Neuronal stem cell (in vitro differentiated cells): ENCODE data around the gene PDGFB.
A peak's percentile ranks its signal among the peaks of the same experiment; 100 is the strongest.

Experiments used
- DNase-seq: peaks from one replicate; pipeline ENCODE4 v3.0.0-alpha.2; 2013; ENCODE audit warnings: low spot score
- H2AFZ ChIP-seq: one replicate; pipeline ENCODE4 v1.6.1; 2013; ENCODE audit warnings: mild to moderate bottlenecking, low read length, inconsistent platforms
- H2AK5ac ChIP-seq: 2 replicates; pipeline ENCODE4 v1.6.1; 2013; ENCODE audit warnings: low read depth, mild to moderate bottlenecking, inconsistent platforms, low read length, moderate library complexity, mixed read lengths
- H2BK120ac ChIP-seq: 2 replicates; pipeline ENCODE4 v1.6.1; 2013; ENCODE audit warnings: low read depth, mild to moderate bottlenecking, inconsistent platforms, low read length, moderate library complexity, mixed read lengths
- H2BK12ac ChIP-seq: one replicate; pipeline ENCODE4 v1.6.1; 2013; ENCODE audit warnings: low read length, inconsistent platforms
- H2BK15ac ChIP-seq: 2 replicates; pipeline ENCODE4 v1.6.1; 2013; ENCODE audit warnings: mild to moderate bottlenecking, low read length, inconsistent platforms, mixed read lengths
- H2BK5ac ChIP-seq: one replicate; pipeline ENCODE4 v1.6.1; 2013; ENCODE audit warnings: inconsistent platforms, mild to moderate bottlenecking, low read length, moderate library complexity
- H3K14ac ChIP-seq: one replicate; pipeline ENCODE4 v1.6.1; 2013; ENCODE audit warnings: low read length, inconsistent platforms
- H3K18ac ChIP-seq: 2 replicates; pipeline ENCODE4 v1.6.1; 2013; ENCODE audit warnings: low read length, inconsistent platforms
- H3K23ac ChIP-seq: 2 replicates; pipeline ENCODE4 v1.6.1; 2013; ENCODE audit warnings: low read depth, mild to moderate bottlenecking, mixed read lengths, low read length, inconsistent platforms; ENCODE audit not compliant: poor library complexity
- H3K27ac ChIP-seq: replicated peaks from 3 replicates; pipeline ENCODE4 v1.5.1; 2013; ENCODE audit warnings: low read length, inconsistent platforms
- H3K27me3 ChIP-seq, 3 experiments: 2 replicates each; pipeline ENCODE4 v1.6.1; 2013; ENCODE audit warnings: low read length in 3 of 3, mild to moderate bottlenecking in 2 of 3, inconsistent platforms in 1 of 3, low read depth in 1 of 3, mixed read lengths in 1 of 3, moderate library complexity in 1 of 3; ENCODE audit not compliant: control insufficient read depth in 3 of 3, insufficient read depth in 3 of 3
- H3K36me3 ChIP-seq, 2 donors: replicated peaks in 1 of 2; 2 replicates each; pipeline ENCODE4 v1.6.1; 2013; ENCODE audit warnings: low read length in 2 of 2; ENCODE audit not compliant: control insufficient read depth in 2 of 2, insufficient read depth in 2 of 2
- H3K4ac ChIP-seq: 2 replicates; pipeline ENCODE4 v1.6.1; 2013; ENCODE audit warnings: inconsistent platforms, mild to moderate bottlenecking, low read length, moderate library complexity
- H3K4me1 ChIP-seq, 2 donors: 1 replicate in 1 of 2; 2 replicates in 1 of 2; pipeline ENCODE4 v1.6.1; 2013; ENCODE audit warnings: low read length in 2 of 2, low read depth in 1 of 2; ENCODE audit not compliant: control insufficient read depth in 2 of 2, insufficient read depth in 1 of 2
- H3K4me2 ChIP-seq: one replicate; pipeline ENCODE4 v1.6.1; 2013; ENCODE audit warnings: mild to moderate bottlenecking, low read length, inconsistent platforms; ENCODE audit not compliant: insufficient read depth, poor library complexity, severe bottlenecking
- H3K4me3 ChIP-seq, 2 donors: 2 replicates each; pipeline ENCODE4 v1.5.1; 2013; ENCODE audit warnings: low read length in 2 of 2, mild to moderate bottlenecking in 2 of 2, inconsistent platforms in 1 of 2, moderate library complexity in 1 of 2
- H3K79me1 ChIP-seq: one replicate; pipeline ENCODE4 v1.6.1; 2013; ENCODE audit warnings: low read depth, mild to moderate bottlenecking, inconsistent platforms, low read length, moderate library complexity
- H3K9ac ChIP-seq: one replicate; pipeline ENCODE4 v1.6.1; 2013; ENCODE audit warnings: mild to moderate bottlenecking, low read depth, low read length, inconsistent platforms; ENCODE audit not compliant: poor library complexity
- H3K9me3 ChIP-seq, 2 donors: replicated peaks in 1 of 2; 2 replicates each; pipeline versions ENCODE3 to v1.6.1; 2013; ENCODE audit warnings: low read length in 2 of 2, mild to moderate bottlenecking in 2 of 2, inconsistent platforms in 1 of 2, low read depth in 1 of 2, mixed read lengths in 1 of 2, moderate library complexity in 1 of 2; ENCODE audit not compliant: control insufficient read depth in 2 of 2, insufficient read depth in 1 of 2
- H4K8ac ChIP-seq: one replicate; pipeline ENCODE4 v1.6.1; 2013; ENCODE audit warnings: low read depth, mild to moderate bottlenecking, inconsistent platforms, low read length, moderate library complexity
- H4K91ac ChIP-seq: one replicate; pipeline ENCODE4 v1.6.1; 2013; ENCODE audit warnings: low read length, low read depth, mild to moderate bottlenecking, inconsistent platforms; ENCODE audit not compliant: poor library complexity
- WGBS, 2 donors: extraction: QIAGEN DNeasy Blood & Tissue Kit; methylation state at CpG; one replicate each; pipeline ENCODE4 v1.1.7; 2013; ENCODE audit warnings: missing lambda C conversion rate in 2 of 2, mixed read lengths in 1 of 2; ENCODE audit not compliant: insufficient read length in 2 of 2, insufficient replicate concordance in 1 of 2; ENCODE audit errors: extremely low coverage in 2 of 2; 5-methylcytosine and 5-hydroxymethylcytosine counted together

PDGFB gene

DNA sequence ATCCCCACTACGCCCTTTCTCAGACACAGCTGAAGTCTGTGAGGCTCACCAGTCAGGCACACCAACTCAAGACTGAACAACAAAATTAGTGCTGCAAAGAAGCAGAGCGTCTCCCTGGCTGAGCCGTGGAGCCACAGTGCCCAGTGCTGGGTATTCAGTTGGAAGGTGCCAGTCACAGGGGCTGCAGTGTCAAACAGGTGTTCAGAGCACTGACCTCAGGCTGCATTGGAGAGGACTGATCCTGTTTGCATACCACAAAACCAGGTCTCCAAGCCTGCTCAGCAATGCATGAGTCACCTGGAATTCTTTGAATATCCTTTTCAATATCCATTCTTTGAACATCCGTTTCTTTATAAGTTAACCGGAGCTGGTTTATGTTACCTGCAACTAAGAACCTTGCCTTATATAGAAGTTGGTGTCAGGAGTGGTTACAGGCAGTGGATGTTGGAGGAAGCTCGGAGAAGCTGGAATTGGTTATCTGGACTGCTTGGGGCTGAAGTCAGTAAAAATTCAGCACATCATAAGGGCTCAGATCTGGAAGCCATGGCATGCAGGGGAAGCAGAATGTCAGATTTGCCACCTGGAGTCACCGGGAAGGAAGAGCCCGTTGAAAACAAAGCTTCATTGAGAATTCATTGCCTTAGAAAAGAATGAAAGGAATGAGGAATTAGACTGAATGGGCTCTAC lies 30.3 kb downstream of the PDGFB start:
- peak overlapping the region; percentile 25 for H2AK5ac ChIP-seq
- peak overlapping the region; percentile 40 for H3K4me2 ChIP-seq
- H3K36me3 ChIP-seq = no peaks in the 10 kb centered on the region
- H3K4me3 ChIP-seq = no peak overlapping the region
- no peak overlapping the region for H3K14ac ChIP-seq
- peak; percentile 45 for DNase-seq
- H4K8ac ChIP-seq = no peak overlapping the region
- H3K18ac ChIP-seq = peak overlapping the region; percentile 86
- no peak overlapping the region for H3K9ac ChIP-seq
- H2BK5ac ChIP-seq = no peak overlapping the region
- peaks cover 19 to 23% of the 10 kb centered on the region in 2 donors for H3K4me1 ChIP-seq
- peak overlapping the region; percentile 49 for H4K91ac ChIP-seq
- H3K79me1 ChIP-seq = no peaks in the 10 kb centered on the region
- no peaks in the 10 kb centered on the region for H3K9me3 ChIP-seq
- H3K27me3 ChIP-seq = no peaks in the 10 kb centered on the region
- peak overlapping the region; percentile 48 for H2BK120ac ChIP-seq
- H3K4ac ChIP-seq = peak overlapping the region; percentile 40
- H3K23ac ChIP-seq = no peak overlapping the region
- peak overlapping the region; percentile 50 for H3K27ac ChIP-seq
- no CpG with 5 or more reads among the region's 8 CpGs for WGBS, 2 donors
- no peak overlapping the region for H2AFZ ChIP-seq
- peak overlapping the region; percentile 9 for H2BK15ac ChIP-seq
- H2BK12ac ChIP-seq = peak overlapping the region; percentile 24

GRCh38 chr22:39214006-39214382 lies 30.8 kb downstream of the PDGFB start:
- no CpG with 5 or more reads among the region's 9 CpGs for WGBS, 2 donors
- H2BK120ac ChIP-seq = peak overlapping the region; percentile 48
- no peak overlapping the region for H2BK5ac ChIP-seq
- H4K91ac ChIP-seq = no peak overlapping the region
- no peak overlapping the region for H2AFZ ChIP-seq
- H3K4me1 ChIP-seq = peaks cover 15 to 18% of the 10 kb centered on the region in 2 donors
- H3K4me3 ChIP-seq = no peak overlapping the region
- H3K27ac ChIP-seq = peak overlapping the region; percentile 50
- H3K36me3 ChIP-seq = no peaks in the 10 kb centered on the region
- peak overlapping the region; percentile 40 for H3K4me2 ChIP-seq
- H3K18ac ChIP-seq = peak overlapping the region; percentile 86
- peak overlapping the region; percentile 40 for H3K4ac ChIP-seq
- H3K23ac ChIP-seq = no peak overlapping the region
- peak overlapping the region; percentile 25 for H2AK5ac ChIP-seq
- no peaks in the 10 kb centered on the region for H3K9me3 ChIP-seq
- H3K9ac ChIP-seq = no peak overlapping the region
- H3K27me3 ChIP-seq = no peaks in the 10 kb centered on the region
- no peak overlapping the region for H4K8ac ChIP-seq
- peak overlapping the region; percentile 24 for H2BK12ac ChIP-seq
- no peak for DNase-seq
- peak overlapping the region; percentile 9 for H2BK15ac ChIP-seq
- no peak overlapping the region for H3K14ac ChIP-seq
- H3K79me1 ChIP-seq = no peaks in the 10 kb centered on the region

- peak overlapping the region; percentile 35 for H2AFZ ChIP-seq
- H3K9ac ChIP-seq = no peak overlapping the region
- H2BK12ac ChIP-seq = no peak overlapping the region
- H3K9me3 ChIP-seq = no peaks in the 10 kb centered on the region
- peak overlapping the region; percentile 4 for H3K18ac ChIP-seq
- no peaks in the 10 kb centered on the region for H3K36me3 ChIP-seq
- H3K4me1 ChIP-seq = peaks cover 18% of the 10 kb centered on the region in 2 donors
- no peak overlapping the region for H3K4me3 ChIP-seq
- H2BK120ac ChIP-seq = no peak overlapping the region
- H3K4ac ChIP-seq = no peak overlapping the region
- H3K79me1 ChIP-seq = no peaks in the 10 kb centered on the region
- no CpG with 5 or more reads among the region's 12 CpGs for WGBS, 2 donors
- no peak overlapping the region for H2AK5ac ChIP-seq
- no peak overlapping the region for H2BK15ac ChIP-seq
- no peak overlapping the region for H3K27ac ChIP-seq
- DNase-seq = no peak
- no peak overlapping the region for H3K4me2 ChIP-seq
- no peak overlapping the region for H4K8ac ChIP-seq
- no peak overlapping the region for H2BK5ac ChIP-seq
- no peak overlapping the region for H3K23ac ChIP-seq
- no peaks in the 10 kb centered on the region for H3K27me3 ChIP-seq
- H4K91ac ChIP-seq = no peak overlapping the region
- no peak overlapping the region for H3K14ac ChIP-seq
Observed at GRCh38 chr22:39212721-39213376, 31.9 kb downstream of the PDGFB start.

DNA sequence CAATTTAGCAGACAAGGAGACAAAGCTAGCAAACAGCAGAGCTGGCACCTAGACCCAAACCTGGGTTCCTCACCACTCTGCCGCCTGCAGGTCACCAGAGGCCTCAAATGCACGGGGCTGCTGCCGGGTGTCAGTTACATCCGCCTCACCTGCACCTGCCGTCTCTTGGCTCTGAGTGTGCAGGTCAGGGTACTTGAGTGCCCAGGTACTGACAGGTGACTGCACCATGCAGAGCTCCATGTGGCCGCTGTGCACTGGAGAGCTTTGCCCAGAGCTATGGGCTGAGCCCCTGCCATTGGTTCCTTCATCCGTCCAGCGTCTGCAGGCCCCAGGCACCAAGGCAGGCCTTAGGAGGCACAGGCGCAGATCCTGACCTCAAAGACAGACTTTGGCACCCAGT lies 35.0 kb downstream of the PDGFB start:
- no peak overlapping the region for H3K9ac ChIP-seq
- H2AK5ac ChIP-seq = peak overlapping the region; percentile 78
- no peaks in the 10 kb centered on the region for H3K27me3 ChIP-seq
- no peak overlapping the region for H3K27ac ChIP-seq
- H2BK12ac ChIP-seq = peak overlapping the region; percentile 80
- no peak overlapping the region for H3K4me2 ChIP-seq
- H3K14ac ChIP-seq = no peak overlapping the region
- H2BK15ac ChIP-seq = peak overlapping the region; percentile 98
- no peak overlapping the region for H4K8ac ChIP-seq
- no peak overlapping the region for H3K4me3 ChIP-seq
- H3K4ac ChIP-seq = no peak overlapping the region
- H3K36me3 ChIP-seq = no peaks in the 10 kb centered on the region
- no peak for DNase-seq
- no peak overlapping the region for H4K91ac ChIP-seq
- no peak overlapping the region for H2AFZ ChIP-seq
- peak overlapping the region; percentile 83 for H3K23ac ChIP-seq
- H3K9me3 ChIP-seq = no peaks in the 10 kb centered on the region
- peak overlapping the region; percentile 45 for H3K18ac ChIP-seq
- H3K79me1 ChIP-seq = no peaks in the 10 kb centered on the region
- WGBS, 2 donors = no CpG with 5 or more reads among the region's 9 CpGs
- peaks cover 14 to 24% of the 10 kb centered on the region in 2 donors for H3K4me1 ChIP-seq
- peak overlapping the region; percentile 74 for H2BK120ac ChIP-seq
- H2BK5ac ChIP-seq = peak overlapping the region; percentile 67
